Measurements from ENCODE around the gene KLF13.

The KLF13 gene

DNA sequence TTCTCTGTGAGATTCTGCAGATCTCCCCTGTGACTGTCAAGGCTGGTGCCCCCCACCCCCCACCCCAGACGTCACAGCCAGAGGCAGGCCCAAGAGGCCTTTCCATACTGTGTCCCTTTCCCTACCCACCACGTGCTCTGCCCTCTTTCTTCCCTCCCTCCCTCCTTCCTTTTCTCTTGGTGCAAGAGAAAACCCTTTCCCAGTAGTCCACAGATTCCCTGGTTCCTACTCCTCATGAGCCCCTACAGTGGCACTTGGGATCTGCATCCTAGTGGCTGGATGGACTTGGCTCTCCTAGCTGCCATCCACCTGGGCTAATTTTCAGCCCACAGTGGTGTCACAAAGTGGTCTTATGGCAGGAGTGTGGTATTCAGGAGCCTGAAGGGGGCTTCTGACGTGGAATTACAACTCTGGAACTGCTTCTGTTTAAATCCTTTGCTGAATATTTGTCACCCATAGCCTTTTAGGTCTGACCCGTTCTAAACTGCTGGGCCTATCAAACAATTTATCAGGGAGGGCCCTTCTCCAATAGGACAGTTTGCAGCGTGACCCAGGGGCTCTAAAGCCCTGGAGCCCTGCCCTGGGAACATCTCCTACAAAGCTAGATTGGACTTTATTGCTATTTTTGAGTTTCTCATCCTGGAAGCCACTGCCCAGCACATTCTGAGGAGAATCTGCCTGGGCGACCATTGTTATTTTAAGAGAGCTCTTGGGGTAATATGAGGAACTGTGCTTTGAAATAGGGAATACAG lies 35.3 kb downstream of the KLF13 start:
- TF ChIP-seq, protein P1, sequence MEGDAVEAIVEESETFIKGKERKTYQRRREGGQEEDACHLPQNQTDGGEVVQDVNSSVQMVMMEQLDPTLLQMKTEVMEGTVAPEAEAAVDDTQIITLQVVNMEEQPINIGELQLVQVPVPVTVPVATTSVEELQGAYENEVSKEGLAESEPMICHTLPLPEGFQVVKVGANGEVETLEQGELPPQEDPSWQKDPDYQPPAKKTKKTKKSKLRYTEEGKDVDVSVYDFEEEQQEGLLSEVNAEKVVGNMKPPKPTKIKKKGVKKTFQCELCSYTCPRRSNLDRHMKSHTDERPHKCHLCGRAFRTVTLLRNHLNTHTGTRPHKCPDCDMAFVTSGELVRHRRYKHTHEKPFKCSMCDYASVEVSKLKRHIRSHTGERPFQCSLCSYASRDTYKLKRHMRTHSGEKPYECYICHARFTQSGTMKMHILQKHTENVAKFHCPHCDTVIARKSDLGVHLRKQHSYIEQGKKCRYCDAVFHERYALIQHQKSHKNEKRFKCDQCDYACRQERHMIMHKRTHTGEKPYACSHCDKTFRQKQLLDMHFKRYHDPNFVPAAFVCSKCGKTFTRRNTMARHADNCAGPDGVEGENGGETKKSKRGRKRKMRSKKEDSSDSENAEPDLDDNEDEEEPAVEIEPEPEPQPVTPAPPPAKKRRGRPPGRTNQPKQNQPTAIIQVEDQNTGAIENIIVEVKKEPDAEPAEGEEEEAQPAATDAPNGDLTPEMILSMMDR (IDR thresholded peaks at IDR 0.05; ENCODE audit: extremely low read depth, insufficient read depth, missing control alignments): no peak
- in situ Hi-C loops (cut with MboI; ENCODE audit: low pct_unique_long_range_greater_than_20kb, low sequenced_read_pairs, unreplicated experiment): no loop called here
- no peak for DNase-seq (ENCODE audit: low spot score)

DNA sequence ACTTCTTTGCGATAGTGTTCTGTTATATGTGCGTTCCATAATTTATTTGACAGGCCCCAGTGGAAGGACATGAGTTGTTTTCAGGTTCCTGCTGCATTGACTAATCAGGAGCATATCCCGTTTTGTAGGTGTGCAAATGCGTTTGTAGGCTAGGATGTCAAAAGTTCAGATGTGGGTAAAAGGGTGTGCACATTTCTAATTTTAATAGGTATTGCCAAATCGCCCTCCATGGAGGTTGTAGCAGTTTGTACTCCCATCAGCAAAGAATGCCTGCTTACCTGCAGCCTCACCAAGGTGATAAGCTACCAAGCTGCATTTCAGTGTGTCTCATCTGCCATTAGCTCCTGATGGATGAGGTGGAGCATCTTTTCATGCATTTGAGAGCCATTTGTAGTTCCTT lies 36.3 kb downstream of the KLF13 start:
- TF ChIP-seq, protein P1 (IDR thresholded peaks at IDR 0.05; ENCODE audit: extremely low read depth, insufficient read depth, missing control alignments): no peak
- in situ Hi-C loops (cut with MboI; ENCODE audit: low pct_unique_long_range_greater_than_20kb, low sequenced_read_pairs, unreplicated experiment): no loop called here
- DNase-seq (ENCODE audit: low spot score): no peak

DNA sequence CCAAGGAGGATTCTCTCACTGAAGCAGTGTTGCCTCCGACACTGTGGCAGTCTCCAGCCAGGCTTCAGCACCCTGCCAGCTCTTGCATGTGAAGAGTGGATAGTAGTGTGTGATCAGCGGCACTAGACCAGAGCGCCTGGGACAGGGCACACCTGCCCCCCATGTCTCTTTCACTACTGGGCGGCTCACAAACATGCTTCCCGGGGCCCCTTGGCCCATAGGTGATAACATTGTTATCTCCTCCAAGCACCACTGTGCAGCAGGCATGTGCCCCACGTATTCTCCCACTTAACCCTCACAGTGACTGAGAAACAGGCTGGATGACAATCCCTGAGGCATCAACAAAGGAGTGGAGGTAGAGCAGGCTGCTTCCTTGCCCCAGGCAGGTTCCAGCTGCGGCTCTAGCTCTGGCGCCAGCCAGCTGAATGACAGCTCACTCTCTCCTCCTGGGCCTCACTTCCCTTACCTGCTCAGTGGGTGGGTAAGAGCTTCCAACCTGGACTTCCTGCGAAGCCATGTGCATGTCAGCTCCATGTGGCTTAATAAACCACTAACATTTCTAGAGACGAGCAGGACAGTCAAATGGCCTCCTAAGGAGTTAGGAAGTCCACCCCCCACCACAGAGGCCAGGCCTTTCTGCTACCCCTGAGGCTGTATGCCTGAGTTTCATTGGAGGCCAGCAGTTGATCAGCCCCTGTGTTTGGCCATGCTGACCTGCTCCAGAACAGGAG lies 37.8 kb downstream of the KLF13 start:
- no peak for DNase-seq (ENCODE audit: low spot score)
- TF ChIP-seq, protein P1 (IDR thresholded peaks at IDR 0.05; ENCODE audit: extremely low read depth, insufficient read depth, missing control alignments): no peak
- in situ Hi-C loops (cut with MboI; ENCODE audit: low pct_unique_long_range_greater_than_20kb, low sequenced_read_pairs, unreplicated experiment): no loop called here

DNA sequence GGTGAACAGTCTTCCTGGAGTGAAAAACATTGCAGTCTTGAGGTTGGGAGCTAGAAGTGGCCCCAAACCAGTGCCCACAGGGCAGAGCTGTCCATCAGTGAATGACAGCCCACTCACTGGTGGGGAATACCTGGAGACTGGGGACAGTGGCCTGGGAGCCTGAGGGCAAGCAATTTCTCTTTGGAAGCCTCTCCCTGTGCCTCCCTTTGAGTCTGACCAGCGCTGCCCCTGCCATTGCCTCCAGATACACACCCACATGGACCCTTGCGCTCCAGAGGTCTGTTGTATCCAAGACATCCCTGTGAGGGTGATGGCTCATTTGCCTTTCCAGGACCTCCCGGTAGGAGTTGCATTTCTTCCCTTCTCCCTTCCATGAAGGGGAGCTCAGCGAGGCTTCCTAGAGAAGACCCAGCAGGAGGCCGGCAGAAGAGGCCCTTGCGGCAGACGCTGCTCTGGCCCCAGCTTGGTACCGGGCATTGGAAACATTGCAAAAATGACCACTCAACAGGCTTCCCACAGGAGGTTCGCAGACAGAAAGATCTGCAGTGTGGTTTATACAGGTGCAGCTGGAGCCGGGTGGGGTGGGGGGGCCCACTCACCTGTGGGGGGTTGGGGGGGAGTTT lies 38.5 kb downstream of the KLF13 start:
- TF ChIP-seq, protein P1 (IDR thresholded peaks at IDR 0.05; ENCODE audit: extremely low read depth, insufficient read depth, missing control alignments): no peak
- in situ Hi-C loops (cut with MboI; ENCODE audit: low pct_unique_long_range_greater_than_20kb, low sequenced_read_pairs, unreplicated experiment): no loop called here
- no peak for DNase-seq (ENCODE audit: low spot score)

DNA sequence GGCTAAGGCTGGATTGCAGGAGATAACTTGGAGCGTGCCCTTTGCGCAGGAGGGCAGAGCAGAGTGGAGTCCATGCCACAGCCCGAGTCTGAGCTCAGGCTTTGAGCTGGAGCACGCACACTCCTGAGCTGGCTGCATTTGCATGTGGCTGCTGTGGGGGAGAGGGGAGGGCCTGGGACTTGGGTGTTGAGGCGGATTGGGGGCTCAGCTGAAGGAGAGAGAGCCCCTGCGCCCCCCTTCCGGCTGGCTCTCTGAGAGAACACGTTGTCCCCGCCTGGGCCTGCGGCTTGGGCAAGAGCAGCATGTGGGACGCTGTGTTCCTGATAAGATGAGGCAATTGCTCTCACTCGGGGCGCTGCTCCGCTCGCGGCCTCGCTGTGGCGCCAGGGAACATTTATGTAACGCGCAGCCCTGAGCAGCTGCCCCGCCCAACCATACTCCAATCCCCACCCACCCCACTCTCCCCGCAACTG lies 39.1 kb downstream of the KLF13 start:
- TF ChIP-seq, protein P1 (IDR thresholded peaks at IDR 0.05; ENCODE audit: extremely low read depth, insufficient read depth, missing control alignments): peak; percentile 69
- peak; percentile 82 for DNase-seq (ENCODE audit: low spot score)
- in situ Hi-C loops (cut with MboI; ENCODE audit: low pct_unique_long_range_greater_than_20kb, low sequenced_read_pairs, unreplicated experiment): no loop called here

DNA sequence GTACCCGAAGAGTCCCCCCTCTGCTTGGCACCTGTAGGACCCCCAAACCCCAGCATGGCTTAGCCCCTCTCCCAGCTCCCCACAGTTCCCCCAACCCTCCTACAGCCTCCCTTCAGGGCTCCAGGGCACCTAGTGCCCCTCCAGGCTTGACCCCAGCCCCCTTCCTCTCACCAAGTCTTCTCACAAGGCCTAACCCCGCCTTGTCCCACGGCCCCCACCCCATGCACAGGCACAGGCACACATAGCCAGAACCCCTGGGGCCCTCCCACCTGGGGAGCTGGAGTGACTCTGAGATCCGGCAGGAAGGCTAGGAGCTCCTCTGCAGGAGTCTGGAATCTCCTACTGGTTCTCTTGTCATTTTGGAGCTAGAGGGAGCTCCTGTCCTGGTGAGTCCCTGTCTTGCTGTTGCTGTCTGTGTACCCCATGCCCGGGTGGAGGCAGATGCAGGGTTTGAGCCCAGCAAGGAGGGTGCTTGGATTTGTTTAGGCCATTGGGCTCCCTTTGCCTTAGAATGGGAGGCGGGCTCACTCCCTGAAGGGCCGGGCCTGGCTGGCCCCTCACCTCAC lies 39.6 kb downstream of the KLF13 start:
- DNase-seq (ENCODE audit: low spot score): no peak
- in situ Hi-C loops (cut with MboI; ENCODE audit: low pct_unique_long_range_greater_than_20kb, low sequenced_read_pairs, unreplicated experiment): no loop called here
- TF ChIP-seq, protein P1 (IDR thresholded peaks at IDR 0.05; ENCODE audit: extremely low read depth, insufficient read depth, missing control alignments): no peak

Measured in GM13977 (cell line).